Trophoblast cell (in vitro differentiated cells and primary cell): ENCODE measurements around the gene CD300H.

Experiments used
- DNase-seq, 2 donors: peaks; one replicate each; pipeline ENCODE4 v3.0.0-alpha.2; 2016
- H2AFZ ChIP-seq: 2 replicates; pipeline ENCODE4 v1.6.1; 2013; ENCODE audit warnings: low read length, moderate library complexity, mild to moderate bottlenecking; ENCODE audit not compliant: insufficient read depth, poor library complexity
- H2AK5ac ChIP-seq: 2 replicates; pipeline ENCODE4 v1.6.1; 2013; ENCODE audit warnings: mild to moderate bottlenecking, low read length
- H2BK120ac ChIP-seq: 2 replicates; pipeline ENCODE4 v1.6.1; 2013; ENCODE audit warnings: low read length, mild to moderate bottlenecking, moderate library complexity; ENCODE audit not compliant: insufficient read depth, poor library complexity
- H2BK12ac ChIP-seq: 2 replicates; pipeline ENCODE4 v1.6.1; 2013; ENCODE audit warnings: mild to moderate bottlenecking, low read length, moderate library complexity
- H2BK5ac ChIP-seq: 2 replicates; pipeline ENCODE4 v1.6.1; 2013; ENCODE audit warnings: low read length, low read depth, moderate library complexity, mild to moderate bottlenecking; ENCODE audit not compliant: poor library complexity
- H3K14ac ChIP-seq: 2 replicates; pipeline ENCODE4 v1.6.1; 2013; ENCODE audit warnings: mild to moderate bottlenecking, low read length
- H3K18ac ChIP-seq: 2 replicates; pipeline ENCODE4 v1.6.1; 2013; ENCODE audit warnings: mild to moderate bottlenecking, low read length
- H3K23ac ChIP-seq: 2 replicates; pipeline ENCODE4 v1.6.1; 2013; ENCODE audit warnings: low read length
- H3K27ac ChIP-seq: 2 replicates; pipeline ENCODE4 v1.5.1; 2013; ENCODE audit warnings: low read depth, mild to moderate bottlenecking, inconsistent platforms, low read length, moderate library complexity
- H3K27me3 ChIP-seq: 2 replicates; pipeline ENCODE4 v1.6.1; 2013; ENCODE audit warnings: inconsistent platforms, mild to moderate bottlenecking, low read length, moderate library complexity; ENCODE audit not compliant: insufficient read depth
- H3K36me3 ChIP-seq, 2 experiments: 1 replicate in 1 of 2; 2 replicates in 1 of 2; pipeline ENCODE4 v1.6.1; 2013; ENCODE audit warnings: low read length in 2 of 2, mild to moderate bottlenecking in 2 of 2, moderate library complexity in 1 of 2; ENCODE audit not compliant: insufficient read depth in 2 of 2, control insufficient read depth in 1 of 2
- H3K4ac ChIP-seq: 2 replicates; pipeline ENCODE4 v1.6.1; 2013; ENCODE audit warnings: low read depth, mild to moderate bottlenecking, low read length, moderate library complexity
- H3K4me1 ChIP-seq, 2 experiments: 1 replicate in 1 of 2; 2 replicates in 1 of 2; pipeline ENCODE4 v1.6.1; 2013; ENCODE audit warnings: low read length in 2 of 2, mild to moderate bottlenecking in 2 of 2, moderate library complexity in 1 of 2; ENCODE audit not compliant: insufficient read depth in 2 of 2, control insufficient read depth in 1 of 2
- H3K4me2 ChIP-seq: 2 replicates; pipeline ENCODE4 v1.6.1; 2013; ENCODE audit warnings: inconsistent platforms, mild to moderate bottlenecking, low read length, moderate library complexity
- H3K4me3 ChIP-seq: 2 replicates; pipeline ENCODE4 v1.5.1; 2013; ENCODE audit warnings: mild to moderate bottlenecking, low read depth, low read length, inconsistent platforms
- H3K79me1 ChIP-seq: one replicate; pipeline ENCODE4 v1.6.1; 2013; ENCODE audit warnings: low read length
- H3K79me2 ChIP-seq: 2 replicates; pipeline ENCODE4 v1.6.1; 2013; ENCODE audit warnings: low read length, mild to moderate bottlenecking; ENCODE audit not compliant: control insufficient read depth, insufficient read depth, poor library complexity
- H3K9ac ChIP-seq: 2 replicates; pipeline ENCODE4 v1.6.1; 2013; ENCODE audit warnings: mild to moderate bottlenecking, low read length
- H3K9me3 ChIP-seq: 2 replicates; pipeline ENCODE4 v1.6.1; 2013; ENCODE audit warnings: low read depth, mild to moderate bottlenecking, control low read depth, inconsistent platforms, low read length; ENCODE audit not compliant: insufficient read depth
- H4K12ac ChIP-seq: 2 replicates; pipeline ENCODE4 v1.6.1; 2013; ENCODE audit warnings: low read depth, mild to moderate bottlenecking, low read length, moderate library complexity
- H4K8ac ChIP-seq: 2 replicates; pipeline ENCODE4 v1.6.1; 2013; ENCODE audit warnings: low read depth, mild to moderate bottlenecking, low read length, moderate library complexity
- H4K91ac ChIP-seq: one replicate; pipeline ENCODE4 v1.6.1; 2013; ENCODE audit warnings: low read depth, mild to moderate bottlenecking, low read length, moderate library complexity
- WGBS: extraction: QIAGEN DNeasy Blood & Tissue Kit; methylation state at CpG from one replicate; pipeline ENCODE4 v1.1.7; 2013; ENCODE audit warnings: missing lambda C conversion rate; ENCODE audit not compliant: insufficient read length, insufficient coverage; ENCODE audit errors: extremely low coverage; 5-methylcytosine and 5-hydroxymethylcytosine counted together

The CD300H gene

GRCh38 chr17:74597069-74597790 lies 29.9 kb upstream of the CD300H start:
- no peak overlapping the region for H2AK5ac ChIP-seq
- no peak overlapping the region for H2AFZ ChIP-seq
- no CpG with 5 or more reads among the region's 8 CpGs for WGBS
- no peak overlapping the region for H2BK12ac ChIP-seq
- H3K9ac ChIP-seq = no peak overlapping the region
- no peaks in the 10 kb centered on the region for H3K27me3 ChIP-seq
- no peak overlapping the region for H3K18ac ChIP-seq
- no peak overlapping the region for H4K12ac ChIP-seq
- no peak overlapping the region for H3K4ac ChIP-seq
- H3K14ac ChIP-seq = no peak overlapping the region
- no peak overlapping the region for H3K4me3 ChIP-seq
- no peak overlapping the region for H4K91ac ChIP-seq
- H2BK5ac ChIP-seq = no peak overlapping the region
- no peaks in the 10 kb centered on the region for H3K79me1 ChIP-seq
- H3K27ac ChIP-seq = no peak overlapping the region
- peaks cover 0 to 2% of the 10 kb centered on the region in 2 experiments for H3K4me1 ChIP-seq
- H3K9me3 ChIP-seq = no peaks in the 10 kb centered on the region
- DNase-seq = no peak
- no peak overlapping the region for H3K23ac ChIP-seq
- no peaks in the 10 kb centered on the region for H3K79me2 ChIP-seq
- H3K4me2 ChIP-seq = no peak overlapping the region
- no peak overlapping the region for H2BK120ac ChIP-seq
- H3K36me3 ChIP-seq = no peaks in the 10 kb centered on the region
- no peak overlapping the region for H4K8ac ChIP-seq

- Histone ChIP-seq H4K91ac (no peak overlapping the region), H3K4ac (no peak overlapping the region), H3K4me3 (no peak overlapping the region), H3K23ac (no peak overlapping the region), H4K8ac (no peak overlapping the region), H3K27ac (no peak overlapping the region), H2BK120ac (no peak overlapping the region), H2AK5ac (no peak overlapping the region), H3K79me2 (no peaks in the 10 kb centered on the region), H4K12ac (no peak overlapping the region), H3K36me3 (no peaks in the 10 kb centered on the region), H3K27me3 (no peaks in the 10 kb centered on the region), H3K9me3 (no peaks in the 10 kb centered on the region), H2BK5ac (no peak overlapping the region), H3K14ac (no peak overlapping the region), H3K4me1 (peaks cover 0 to 2% of the 10 kb centered on the region in 2 experiments), H3K18ac (no peak overlapping the region), H3K4me2 (no peak overlapping the region), H3K79me1 (no peaks in the 10 kb centered on the region), H3K9ac (no peak overlapping the region), H2AFZ (no peak overlapping the region), H2BK12ac (no peak overlapping the region)
- WGBS = no CpG with 5 or more reads among the region's 6 CpGs
- DNase-seq = no peak
These were observed 27.9 kb upstream of the CD300H start for GRCh38 chr17:74595037-74595750.

GRCh38 chr17:74592087-74592990 lies 25.0 kb upstream of the CD300H start, which contains the start of gene CD300LD:
CD300LD (minus strand) TSS chr17:74592283; CDS start chr17:74592202, 81 bp downstream.
- H3K27ac ChIP-seq = no peak within 1 kb of the TSS
- no peak within 1 kb of the TSS for H3K4me2 ChIP-seq
- no CpG with 5 or more reads among the region's 14 CpGs for WGBS
- H3K14ac ChIP-seq = no peak within 1 kb of the TSS
- H3K9me3 ChIP-seq = no peaks in the 10 kb centered on the region
- H4K91ac ChIP-seq = no peak within 1 kb of the TSS
- H3K23ac ChIP-seq = no peak within 1 kb of the TSS
- no peak within 1 kb of the TSS for H3K18ac ChIP-seq
- no peak within 1 kb of the TSS for H2BK12ac ChIP-seq
- peak within 1 kb of the TSS; percentile 7 for H3K4me3 ChIP-seq
- H3K27me3 ChIP-seq = no peaks in the 10 kb centered on the region
- no peak within 1 kb of the TSS for H4K12ac ChIP-seq
- no peak for DNase-seq
- no peaks in the 10 kb centered on the region for H3K79me1 ChIP-seq
- no peak within 1 kb of the TSS for H3K9ac ChIP-seq
- no peak within 1 kb of the TSS for H3K4ac ChIP-seq
- no peak within 1 kb of the TSS for H2AK5ac ChIP-seq
- no peak within 1 kb of the TSS for H2BK5ac ChIP-seq
- no peak within 1 kb of the TSS for H2AFZ ChIP-seq
- no peak within 1 kb of the TSS for H4K8ac ChIP-seq
- peaks cover 0 to 2% of the 10 kb centered on the region in 2 experiments for H3K4me1 ChIP-seq
- H3K36me3 ChIP-seq = no peaks in the 10 kb centered on the region
- H3K79me2 ChIP-seq = no peaks in the 10 kb centered on the region
- H2BK120ac ChIP-seq = no peak within 1 kb of the TSS

GRCh38 chr17:74591503-74591902 lies 24.2 kb upstream of the CD300H start:
- no peak for DNase-seq
- WGBS = no CpG with 5 or more reads among the region's 1 CpG
- Histone ChIP-seq H3K27me3 (no peaks in the 10 kb centered on the region), H3K4me3 (no peak overlapping the region), H3K18ac (no peak overlapping the region), H3K36me3 (no peaks in the 10 kb centered on the region), H3K23ac (no peak overlapping the region), H2BK120ac (no peak overlapping the region), H3K79me1 (no peaks in the 10 kb centered on the region), H3K14ac (no peak overlapping the region), H3K4me2 (no peak overlapping the region), H3K9ac (no peak overlapping the region), H4K12ac (no peak overlapping the region), H3K79me2 (no peaks in the 10 kb centered on the region), H2AFZ (no peak overlapping the region), H2AK5ac (no peak overlapping the region), H4K91ac (no peak overlapping the region), H3K27ac (no peak overlapping the region), H2BK5ac (no peak overlapping the region), H3K9me3 (no peaks in the 10 kb centered on the region), H3K4me1 (peaks cover 0 to 2% of the 10 kb centered on the region in 2 experiments), H3K4ac (no peak overlapping the region), H2BK12ac (no peak overlapping the region), H4K8ac (no peak overlapping the region)
